Activated T-cell treated with anti-CD3 and anti-CD28 coated beads, Interleukin-2, amount 50 U/mL, for 24 hours (primary cell): ENCODE measurements around the gene CHDH.

Source experiments
- DNase-seq: peaks from one replicate; pipeline ENCODE4 v3.0.0-alpha.2; 2020
- H3K27ac Mint-ChIP-seq: 2 replicates; pipeline ENCODE4 v1.8.0; 2020; ENCODE audit warnings: mild to moderate bottlenecking, mixed read lengths
- H3K27me3 Mint-ChIP-seq: 2 replicates; pipeline ENCODE4 v1.8.0; 2020; ENCODE audit warnings: mixed read lengths
- H3K36me3 Mint-ChIP-seq: 2 replicates; pipeline ENCODE4 v1.8.0; 2020; ENCODE audit warnings: low read depth, mixed read lengths
- H3K4me1 Mint-ChIP-seq: 2 replicates; pipeline ENCODE4 v1.8.0; 2020; ENCODE audit warnings: low read depth, mixed read lengths
- H3K4me3 Mint-ChIP-seq: 2 replicates; pipeline ENCODE4 v1.8.0; 2020; ENCODE audit warnings: mild to moderate bottlenecking, moderate library complexity, mixed read lengths
- H3K9me3 Mint-ChIP-seq: 2 replicates; pipeline ENCODE4 v1.8.0; 2020; ENCODE audit warnings: mixed read lengths

Gene CHDH

DNA sequence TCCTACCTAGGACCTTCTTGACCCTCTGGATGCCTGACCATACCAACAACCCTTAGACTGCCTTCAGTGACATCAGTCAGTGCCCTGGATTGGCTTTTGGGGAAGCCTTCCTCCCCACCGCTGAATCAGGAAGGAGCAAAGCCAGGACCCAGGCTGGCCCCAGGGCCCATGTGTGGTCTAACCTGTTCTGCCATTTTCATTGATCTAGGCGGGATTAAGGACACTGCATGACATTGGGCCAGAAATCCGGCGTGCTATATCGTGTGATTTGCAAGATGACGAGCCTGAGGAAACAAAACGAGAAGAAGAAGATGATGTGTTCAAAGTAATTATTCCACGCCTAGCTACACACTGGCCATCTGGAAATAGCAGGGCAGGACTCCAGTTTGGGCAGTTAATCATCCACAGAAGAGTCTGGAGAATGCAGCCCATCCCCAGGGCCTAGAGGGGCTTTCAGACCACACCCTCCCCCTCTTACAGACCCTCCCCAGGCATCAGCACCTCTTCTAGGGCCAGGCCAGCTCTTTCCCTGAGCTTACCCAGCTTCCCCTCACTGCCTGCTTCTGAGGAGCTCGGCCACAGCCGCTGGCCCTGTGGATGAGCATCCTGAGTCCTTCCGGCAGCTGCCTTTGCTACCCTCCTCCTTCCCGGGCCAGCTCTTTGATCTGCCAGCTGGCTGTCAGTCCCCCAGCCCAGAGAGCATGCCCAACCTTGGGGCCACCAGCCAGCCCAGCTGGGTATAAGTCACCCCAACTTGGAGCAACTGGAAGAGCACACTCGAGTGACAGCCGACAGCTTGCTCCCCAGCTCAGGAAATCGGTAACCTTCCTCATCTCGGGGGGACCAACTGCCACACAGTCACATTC lies 45.9 kb downstream of the CHDH start:
- H3K9me3 Mint-ChIP-seq, result no peaks in the 10 kb centered on the region
- H3K4me3 Mint-ChIP-seq, result no peak overlapping the region
- H3K4me1 Mint-ChIP-seq, result no peaks in the 10 kb centered on the region
- no peak overlapping the region for H3K27ac Mint-ChIP-seq
- no peaks in the 10 kb centered on the region for H3K27me3 Mint-ChIP-seq
- no peaks in the 10 kb centered on the region for H3K36me3 Mint-ChIP-seq
- DNase-seq, result no peak

DNA sequence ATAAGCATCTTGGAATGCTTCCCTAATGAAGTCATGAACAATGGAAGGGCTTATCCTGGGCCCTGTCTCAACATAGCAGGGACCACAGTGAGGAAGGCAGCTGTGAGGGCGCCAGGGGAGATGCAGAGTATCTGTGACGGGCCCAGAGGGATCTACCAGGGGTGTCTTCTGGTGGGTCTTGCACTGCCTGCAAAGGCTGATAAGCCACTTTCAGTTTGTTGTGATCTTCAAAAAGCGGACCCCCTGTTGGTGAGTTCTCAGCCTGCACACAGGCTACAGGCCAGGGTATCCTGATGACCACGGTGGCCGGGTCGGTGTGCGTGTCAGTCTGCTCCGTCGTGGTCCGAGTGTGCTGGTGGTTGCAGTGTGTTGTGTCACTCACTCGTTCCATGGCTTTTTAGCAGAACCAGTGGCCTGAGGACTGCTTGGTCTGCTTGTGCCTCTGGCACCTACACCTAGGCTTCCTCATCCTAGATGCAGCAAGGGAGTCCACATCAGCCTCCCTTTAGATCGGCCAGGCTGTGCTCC lies 46.8 kb downstream of the CHDH start:
- Mint-ChIP-seq H3K4me1 (no peaks in the 10 kb centered on the region), H3K4me3 (no peak overlapping the region), H3K9me3 (no peaks in the 10 kb centered on the region), H3K27me3 (peaks cover 5% of the 10 kb centered on the region), H3K36me3 (no peaks in the 10 kb centered on the region), H3K27ac (no peak overlapping the region)
- DNase-seq, result no peak

DNA sequence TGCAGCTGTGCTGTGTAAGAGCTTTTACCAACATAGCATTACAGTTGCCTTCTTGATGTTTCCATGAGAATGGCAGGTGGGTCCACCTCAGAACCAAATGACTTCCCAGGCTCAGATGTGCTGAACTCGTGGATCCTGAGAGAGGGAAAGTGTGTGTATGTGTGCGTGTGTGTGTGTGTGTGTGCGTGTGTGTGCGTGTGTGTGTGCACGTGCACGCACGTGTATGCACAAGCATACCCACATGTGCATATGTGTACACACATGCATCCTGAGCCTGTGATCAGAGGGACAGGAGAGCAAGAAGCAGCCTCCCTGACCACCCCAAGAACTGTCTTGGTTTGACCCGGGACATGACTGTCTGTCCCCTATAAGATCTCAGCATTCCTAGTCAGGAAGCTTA lies 48.1 kb downstream of the CHDH start:
- H3K27ac Mint-ChIP-seq, result no peak overlapping the region
- peaks cover 5% of the 10 kb centered on the region for H3K27me3 Mint-ChIP-seq
- no peaks in the 10 kb centered on the region for H3K4me1 Mint-ChIP-seq
- H3K9me3 Mint-ChIP-seq, result no peaks in the 10 kb centered on the region
- no peaks in the 10 kb centered on the region for H3K36me3 Mint-ChIP-seq
- no peak for DNase-seq
- H3K4me3 Mint-ChIP-seq, result no peak overlapping the region

DNA sequence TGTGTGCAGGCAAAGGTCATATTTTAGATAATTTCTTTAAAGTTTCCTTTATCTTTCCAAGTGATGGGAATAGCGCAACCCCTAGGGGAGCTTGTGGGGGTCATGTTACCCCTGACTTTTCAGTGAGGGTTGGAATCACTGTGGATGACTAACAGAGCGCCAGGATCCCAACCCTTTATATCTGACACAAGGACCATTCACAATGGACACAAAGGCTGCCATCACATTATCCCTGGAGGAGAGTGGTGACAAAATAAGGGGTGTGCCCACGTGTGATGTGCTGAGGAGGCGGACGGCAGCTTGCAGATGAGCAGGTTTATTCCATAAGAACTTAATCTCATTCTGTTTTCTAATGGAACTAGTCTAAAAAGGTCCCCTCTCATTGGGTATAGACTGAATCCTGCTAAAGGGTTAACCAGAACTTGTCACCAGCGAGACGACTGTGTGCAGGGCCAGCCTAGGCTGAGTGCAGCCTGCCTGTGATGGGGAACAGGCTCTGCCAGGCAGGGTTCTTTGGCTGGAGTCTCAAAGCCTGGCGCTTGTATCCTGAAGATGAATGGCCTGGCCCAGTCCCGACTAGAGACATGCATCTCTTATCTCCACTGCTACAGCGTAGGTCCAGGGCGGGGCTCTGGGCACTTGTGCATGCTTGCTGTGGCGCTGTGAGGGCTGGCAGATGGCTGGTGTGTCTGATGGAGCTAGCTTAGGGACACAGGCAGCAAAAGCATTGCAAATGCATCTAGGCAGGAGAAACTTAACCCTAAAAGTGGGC lies 50.2 kb downstream of the CHDH start:
- Mint-ChIP-seq H3K27ac (no peak overlapping the region), H3K4me3 (no peak overlapping the region), H3K36me3 (no peaks in the 10 kb centered on the region), H3K27me3 (peaks cover 5% of the 10 kb centered on the region), H3K9me3 (no peaks in the 10 kb centered on the region), H3K4me1 (no peaks in the 10 kb centered on the region)
- DNase-seq, result no peak

DNA sequence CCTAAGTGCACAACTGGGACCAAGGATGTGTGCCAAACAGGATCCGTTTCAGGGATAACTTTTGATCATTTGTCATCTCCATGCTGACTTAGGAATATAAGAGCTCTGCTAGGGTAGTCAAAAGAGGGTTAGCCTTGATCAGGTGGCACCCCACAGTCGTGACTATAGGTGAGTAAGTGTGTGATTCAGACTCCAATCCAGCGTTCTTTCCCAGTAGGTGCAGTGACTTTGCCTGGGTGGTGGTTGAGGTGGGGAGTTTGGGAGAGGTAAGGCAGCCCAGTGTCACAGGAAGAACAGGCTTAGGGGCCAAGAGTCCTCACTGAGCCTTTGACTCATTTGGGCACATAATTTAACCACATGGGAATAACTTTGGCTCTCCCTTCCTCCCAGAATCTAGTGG lies 51.0 kb downstream of the CHDH start:
- Mint-ChIP-seq H3K9me3 (no peaks in the 10 kb centered on the region), H3K4me1 (no peaks in the 10 kb centered on the region), H3K4me3 (no peak overlapping the region), H3K27ac (no peak overlapping the region), H3K36me3 (no peaks in the 10 kb centered on the region), H3K27me3 (peaks cover 5% of the 10 kb centered on the region)
- no peak for DNase-seq

DNA sequence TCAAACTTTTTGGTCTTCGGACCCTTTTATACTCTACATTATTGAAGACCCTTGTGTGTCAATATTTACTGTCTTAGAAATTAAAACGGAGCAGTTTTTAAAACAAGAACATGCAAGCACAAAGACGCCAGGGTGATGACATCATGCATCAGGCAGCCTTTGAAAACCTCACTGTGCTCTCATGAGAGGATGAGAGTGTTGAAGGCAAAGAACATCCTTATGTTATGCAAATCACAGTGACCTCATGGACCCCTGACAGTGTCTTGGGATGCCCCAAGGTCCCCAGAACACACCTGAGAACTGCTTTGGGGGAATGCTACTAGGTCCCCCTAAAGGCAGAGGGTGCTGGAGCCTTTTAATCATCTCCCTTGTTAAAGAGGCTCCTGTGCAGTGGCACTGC lies 51.6 kb downstream of the CHDH start:
- Mint-ChIP-seq H3K27ac (no peak overlapping the region), H3K27me3 (peaks cover 5% of the 10 kb centered on the region), H3K36me3 (no peaks in the 10 kb centered on the region), H3K4me3 (no peak overlapping the region), H3K4me1 (no peaks in the 10 kb centered on the region), H3K9me3 (no peaks in the 10 kb centered on the region)
- no peak for DNase-seq

DNA sequence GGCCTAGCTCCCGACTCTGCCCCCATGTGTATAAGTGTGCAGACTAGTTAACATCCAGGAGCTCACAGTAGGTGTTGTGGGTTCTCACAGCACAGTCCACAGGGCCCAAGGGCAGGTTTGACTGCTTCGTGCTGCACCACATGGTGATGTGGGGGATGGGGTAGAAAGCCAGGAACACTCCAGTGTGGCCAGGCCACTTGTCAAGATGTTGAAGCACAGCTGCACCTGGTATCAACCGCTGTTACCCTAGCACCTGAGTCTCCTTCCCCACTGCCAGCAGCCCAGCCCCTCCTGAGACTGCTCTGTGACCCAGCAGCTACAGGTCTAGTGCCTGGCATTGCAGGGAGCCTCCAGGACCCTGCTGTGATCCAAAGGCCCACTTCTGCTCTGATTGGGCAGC lies 53.4 kb downstream of the CHDH start:
- DNase-seq, result no peak
- no peaks in the 10 kb centered on the region for H3K4me1 Mint-ChIP-seq
- H3K9me3 Mint-ChIP-seq, result no peaks in the 10 kb centered on the region
- peaks cover 5% of the 10 kb centered on the region for H3K27me3 Mint-ChIP-seq
- no peaks in the 10 kb centered on the region for H3K36me3 Mint-ChIP-seq
- H3K4me3 Mint-ChIP-seq, result no peak overlapping the region
- no peak overlapping the region for H3K27ac Mint-ChIP-seq

DNA sequence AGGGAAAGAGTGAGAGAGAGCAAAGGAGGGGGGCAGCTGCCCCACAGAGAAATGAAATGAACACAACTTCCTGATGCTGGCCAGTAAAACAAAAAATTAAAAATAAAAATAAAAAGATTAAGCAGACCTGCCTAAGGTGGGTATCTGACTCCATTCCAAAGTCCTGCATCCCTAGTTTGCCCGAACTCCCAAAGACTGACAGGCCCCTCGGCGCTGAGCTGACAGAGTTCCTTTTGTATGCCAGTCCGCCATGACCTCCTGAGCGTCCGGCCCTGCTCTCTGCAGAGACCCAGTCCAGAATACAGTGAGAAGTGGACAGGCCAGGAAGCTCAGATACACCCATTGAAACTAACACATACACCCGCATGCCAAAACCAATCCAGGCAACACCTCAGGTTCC lies 54.9 kb downstream of the CHDH start:
- Mint-ChIP-seq H3K27ac (no peak overlapping the region), H3K36me3 (no peaks in the 10 kb centered on the region), H3K27me3 (peaks cover 5% of the 10 kb centered on the region), H3K9me3 (no peaks in the 10 kb centered on the region), H3K4me1 (no peaks in the 10 kb centered on the region), H3K4me3 (no peak overlapping the region)
- no peak for DNase-seq

DNA sequence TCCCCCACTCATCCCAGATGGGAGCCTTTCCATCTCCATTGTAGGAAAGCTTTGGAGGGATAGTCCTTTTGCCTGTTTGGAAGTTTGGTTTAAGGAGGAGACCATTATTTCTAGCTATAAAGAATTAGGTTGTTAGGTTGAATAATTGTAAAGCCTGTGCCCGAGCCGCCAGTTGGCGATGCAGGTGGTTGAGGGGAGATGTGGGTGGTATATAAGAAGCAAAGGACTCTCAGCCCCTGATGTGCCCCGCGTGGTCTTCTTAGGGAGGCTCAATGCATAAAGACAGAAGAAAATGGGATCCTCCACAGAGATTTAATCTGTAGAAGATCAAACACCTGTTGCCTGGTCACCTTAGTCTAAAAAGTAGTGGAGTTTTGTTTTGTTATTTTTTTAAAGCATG lies 55.7 kb downstream of the CHDH start:
- H3K9me3 Mint-ChIP-seq, result no peaks in the 10 kb centered on the region

DNA sequence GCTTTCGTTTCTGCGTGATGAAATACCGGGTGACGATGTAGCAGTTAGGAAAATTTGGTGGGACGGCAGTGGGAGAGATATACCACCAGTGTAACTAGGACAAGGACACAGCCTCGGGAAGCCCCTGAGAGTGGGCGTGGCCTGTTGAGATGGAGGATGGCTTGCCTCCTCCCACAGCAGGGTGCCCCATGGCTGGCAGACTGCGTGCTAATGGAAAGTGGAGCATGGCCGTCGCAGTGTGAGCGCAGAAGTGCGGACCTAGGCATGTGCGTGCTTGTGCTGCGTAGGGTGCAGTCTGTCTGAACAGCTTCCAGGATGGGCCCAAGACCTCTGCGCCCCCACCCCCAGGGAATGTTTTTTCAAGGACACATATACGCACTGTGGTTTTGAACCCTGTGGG lies 56.8 kb downstream of the CHDH start:
- Mint-ChIP-seq H3K27ac (no peak overlapping the region), H3K4me1 (no peaks in the 10 kb centered on the region), H3K36me3 (no peaks in the 10 kb centered on the region), H3K4me3 (no peak overlapping the region), H3K27me3 (no peaks in the 10 kb centered on the region), H3K9me3 (no peaks in the 10 kb centered on the region)
- no peak for DNase-seq

More for the DNA sequence above, 55.7 kb downstream of the CHDH start:
- Mint-ChIP-seq H3K36me3 (no peaks in the 10 kb centered on the region), H3K27ac (no peak overlapping the region), H3K4me1 (no peaks in the 10 kb centered on the region), H3K27me3 (peaks cover 5% of the 10 kb centered on the region), H3K4me3 (no peak overlapping the region)
- DNase-seq, result no peak

DNA sequence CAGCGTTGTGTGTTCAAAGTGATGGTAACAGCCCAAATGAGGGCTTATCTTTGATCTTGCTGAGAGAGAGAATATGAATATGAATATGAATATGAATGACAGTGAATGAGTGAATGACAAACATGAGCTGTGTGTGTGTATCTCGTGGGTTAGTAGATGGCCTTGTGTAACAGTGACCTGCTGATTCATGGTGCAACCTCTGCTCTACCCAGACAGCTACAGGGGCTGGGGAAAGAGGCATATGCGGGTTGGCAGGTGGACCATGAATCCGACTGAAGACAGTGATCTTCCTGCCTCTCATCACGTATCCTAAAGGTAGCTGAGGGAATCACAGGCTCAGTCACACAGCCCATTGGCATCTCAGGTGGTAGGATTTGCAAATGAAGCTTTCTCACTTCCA lies 58.2 kb downstream of the CHDH start:
- Mint-ChIP-seq H3K4me1 (no peaks in the 10 kb centered on the region), H3K9me3 (no peaks in the 10 kb centered on the region), H3K27me3 (no peaks in the 10 kb centered on the region), H3K27ac (no peak overlapping the region), H3K4me3 (no peak overlapping the region), H3K36me3 (no peaks in the 10 kb centered on the region)
- DNase-seq, result no peak

DNA sequence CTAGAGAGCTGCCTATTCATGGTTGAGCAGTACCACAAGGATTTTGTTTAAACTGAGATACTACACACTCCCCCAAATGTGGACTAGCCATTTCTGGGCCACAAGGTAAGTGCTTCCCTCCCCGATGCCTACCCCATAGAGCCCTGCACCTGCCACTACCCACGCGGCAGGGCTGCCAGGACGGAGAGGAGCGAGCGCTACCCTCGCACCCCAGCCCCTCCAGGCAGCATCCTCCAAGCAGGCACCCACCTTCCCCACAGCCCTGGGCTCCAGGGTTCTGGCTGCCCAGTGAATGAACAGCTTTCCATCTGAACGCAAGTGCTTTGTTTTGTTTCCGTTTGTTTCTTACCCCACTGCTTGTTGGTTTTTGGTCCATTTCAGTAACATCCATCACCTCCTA lies 59.2 kb downstream of the CHDH start:
- Mint-ChIP-seq H3K4me1 (no peaks in the 10 kb centered on the region), H3K27me3 (no peaks in the 10 kb centered on the region), H3K9me3 (no peaks in the 10 kb centered on the region), H3K4me3 (no peak overlapping the region), H3K27ac (no peak overlapping the region), H3K36me3 (no peaks in the 10 kb centered on the region)
- no peak for DNase-seq

DNA sequence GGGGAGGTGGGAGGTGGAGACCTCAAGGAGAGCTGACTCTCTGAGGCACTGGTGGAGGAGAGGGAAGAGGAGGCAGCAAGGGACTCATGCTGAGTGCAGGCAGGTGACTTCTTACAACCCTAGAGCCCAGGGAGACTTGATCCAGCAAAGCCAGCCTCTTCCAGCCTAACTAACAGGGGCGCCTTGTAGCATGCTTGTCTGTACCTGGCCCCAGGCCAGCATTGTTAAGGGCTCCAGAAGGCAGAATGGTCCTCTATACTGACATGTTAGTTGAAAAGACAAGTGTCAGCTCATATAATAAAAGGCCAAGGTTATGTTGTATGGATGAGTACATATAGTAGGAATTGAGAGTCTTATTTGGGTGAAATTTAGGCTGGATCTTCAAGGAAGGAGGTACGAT lies 65.4 kb downstream of the CHDH start:
- no peaks in the 10 kb centered on the region for H3K4me1 Mint-ChIP-seq
- no peak overlapping the region for H3K4me3 Mint-ChIP-seq
- H3K27ac Mint-ChIP-seq, result no peak overlapping the region
- H3K9me3 Mint-ChIP-seq, result no peaks in the 10 kb centered on the region
- no peaks in the 10 kb centered on the region for H3K36me3 Mint-ChIP-seq
- H3K27me3 Mint-ChIP-seq, result no peaks in the 10 kb centered on the region
- DNase-seq, result no peak

DNA sequence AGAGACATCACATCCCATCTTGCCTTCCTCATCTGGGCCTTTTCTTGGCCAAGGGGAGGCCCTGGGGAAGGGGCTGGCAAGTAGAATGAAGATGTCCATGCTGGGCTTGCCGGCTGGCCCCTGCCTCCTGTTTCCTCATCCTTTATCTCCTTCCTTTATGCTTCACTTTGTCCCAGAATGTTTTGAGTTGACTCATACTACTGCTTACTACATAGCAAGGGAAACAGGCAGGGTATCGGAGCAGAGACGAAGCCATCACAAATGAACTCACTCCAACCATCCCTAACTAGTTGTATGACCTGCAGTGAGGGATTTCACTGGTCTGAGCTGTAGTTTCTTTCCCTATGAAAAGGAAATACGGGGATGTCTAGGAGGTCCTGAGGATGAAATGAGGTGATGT lies 66.0 kb downstream of the CHDH start:
- no peak overlapping the region for H3K27ac Mint-ChIP-seq
- H3K4me1 Mint-ChIP-seq, result no peaks in the 10 kb centered on the region
- no peaks in the 10 kb centered on the region for H3K9me3 Mint-ChIP-seq
- H3K36me3 Mint-ChIP-seq, result no peaks in the 10 kb centered on the region
- DNase-seq, result no peak
- no peaks in the 10 kb centered on the region for H3K27me3 Mint-ChIP-seq
- no peak overlapping the region for H3K4me3 Mint-ChIP-seq

DNA sequence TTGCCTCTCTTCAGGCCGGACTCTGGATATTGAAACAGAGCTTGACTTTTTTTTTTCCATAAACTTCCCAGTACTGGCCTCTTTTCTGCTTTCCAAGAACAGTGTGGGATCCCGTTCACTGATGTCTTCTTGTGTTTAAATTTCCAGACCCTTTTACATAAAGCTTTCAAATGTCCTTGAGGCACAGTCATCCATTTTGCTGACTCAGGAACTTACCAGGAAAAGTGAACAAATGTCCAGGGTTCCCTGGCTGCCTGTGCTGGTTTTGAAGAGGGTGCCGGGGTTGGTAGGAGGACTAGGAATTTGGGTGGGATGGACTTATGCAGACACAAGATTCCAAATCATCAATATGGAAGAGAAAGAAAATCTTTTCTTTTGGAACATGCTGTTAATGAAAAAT lies 68.1 kb downstream of the CHDH start:
- Mint-ChIP-seq H3K27me3 (no peaks in the 10 kb centered on the region), H3K36me3 (no peaks in the 10 kb centered on the region), H3K4me1 (no peaks in the 10 kb centered on the region), H3K9me3 (no peaks in the 10 kb centered on the region), H3K4me3 (no peak overlapping the region), H3K27ac (no peak overlapping the region)
- DNase-seq, result no peak
